HepG2 (cell line): ENCODE measurements around the gene APBB1. TPM values are rescaled to one million over a fixed set of nuclear protein-coding genes. Genes with fewer than 3 reads are reported as not detected.

Experiments used
- KDM1A ChIP-seq: IDR thresholded peaks from 2 replicates; pipeline ENCODE4 v1.6.1; 2016; ENCODE audit warnings: missing compliant biosample characterization
- SKI ChIP-seq: fragments of 450-650 bp; IDR thresholded peaks from one replicate; pipeline ENCODE4 v1.6.1; 2018; ENCODE audit warnings: mild to moderate bottlenecking; ENCODE audit not compliant: partially characterized antibody
- SOX13 ChIP-seq, 3 experiments: fragments of 450-650 bp in 1 of 3; sonication (generic) in 1 of 3; formaldehyde crosslinking in 1 of 3; IDR thresholded peaks in 2 of 3; conservative IDR thresholded peaks in 1 of 3; 2 replicates each; pipeline versions ENCODE4 v1.5.0 to v1.6.1; 2016 to 2020; ENCODE audit warnings: antibody characterized with exemption in 1 of 3, mild to moderate bottlenecking in 1 of 3, missing compliant biosample characterization in 1 of 3, missing genetic modification reagents in 1 of 3, moderate library complexity in 1 of 3
- ZNF124 ChIP-seq: sonication (generic); formaldehyde crosslinking; IDR thresholded peaks from 2 replicates; pipeline ENCODE4 v1.4.0; 2020; ENCODE audit warnings: missing genetic modification reagents
- ZNF367 ChIP-seq: sonication (generic); formaldehyde crosslinking; IDR thresholded peaks from 2 replicates; pipeline ENCODE4 v1.4.0; 2020; ENCODE audit warnings: missing genetic modification reagents, borderline replicate concordance
- ZNF451 ChIP-seq: sonication (generic); formaldehyde crosslinking; IDR thresholded peaks from 2 replicates; pipeline ENCODE4 v1.5.0; 2020; ENCODE audit warnings: mild to moderate bottlenecking, missing genetic modification reagents
- ZNF496 ChIP-seq: sonication (generic); formaldehyde crosslinking; IDR thresholded peaks from 2 replicates; pipeline ENCODE4 v1.8.1; 2023; ENCODE audit warnings: mild to moderate bottlenecking, moderate library complexity, missing genetic modification reagents; ENCODE audit not compliant: insufficient replicate concordance
- ZNF552 ChIP-seq: sonication (generic); formaldehyde crosslinking; IDR thresholded peaks from 2 replicates; pipeline ENCODE4 v1.9.0; 2022; ENCODE audit warnings: missing genetic modification reagents, mild to moderate bottlenecking, borderline replicate concordance
- ZNF558 ChIP-seq: sonication (generic); formaldehyde crosslinking; IDR thresholded peaks from 2 replicates; pipeline ENCODE4 v1.9.0; 2022; ENCODE audit warnings: mild to moderate bottlenecking, missing genetic modification reagents, borderline replicate concordance
- polyA plus RNA-seq, 8 experiments: library from polyadenylated mRNA; depleted of rRNA in 3 of 8; stranded (reverse) in 7 of 8; unstranded in 1 of 8; fragments of >200 nt; fragmentation: Illumina TruSeq in 4 of 8; extraction: Trizol in 4 of 8; gene quantifications; 2 replicates each; pipeline versions ENCODE4 v1.2.1 to v1.2.3, GENCODE V29; 2011 to 2016; ENCODE audit warnings: low read depth in 4 of 8, missing spikeins in 1 of 8, mixed read lengths in 1 of 8; ENCODE audit not compliant: insufficient read depth in 1 of 8
- total RNA-seq, 5 experiments: library from RNA; depleted of rRNA; stranded (reverse); fragments of >200 nt; fragmentation: Illumina TruSeq; extraction: Trizol; gene quantifications; 2 replicates each; pipeline ENCODE4 v1.2.3, GENCODE V29; 2016; ENCODE audit warnings: low read depth in 1 of 5
- TF ChIP-seq, protein P1 (sequence below): sonication (generic); formaldehyde crosslinking; IDR thresholded peaks from 2 replicates; pipeline ENCODE4 v1.4.0; 2020; ENCODE audit warnings: mild to moderate bottlenecking, missing genetic modification reagents
- TF ChIP-seq, protein P2 (sequence below): sonication (generic); formaldehyde crosslinking; conservative IDR thresholded peaks from 2 replicates; pipeline ENCODE4 v1.5.0; 2020; ENCODE audit warnings: missing genetic modification reagents
- TF ChIP-seq, protein P3 (sequence below): sonication (generic); formaldehyde crosslinking; IDR thresholded peaks from 2 replicates; pipeline ENCODE4 v1.4.0; 2020; ENCODE audit warnings: missing genetic modification reagents

Gene APBB1
- total and polyA plus RNA-seq, 2 of the 13 experiments (the other 11 are each of a cell fraction or from before 2014, with no cell fraction given) = 1.7 to 3.5 TPM

DNA sequence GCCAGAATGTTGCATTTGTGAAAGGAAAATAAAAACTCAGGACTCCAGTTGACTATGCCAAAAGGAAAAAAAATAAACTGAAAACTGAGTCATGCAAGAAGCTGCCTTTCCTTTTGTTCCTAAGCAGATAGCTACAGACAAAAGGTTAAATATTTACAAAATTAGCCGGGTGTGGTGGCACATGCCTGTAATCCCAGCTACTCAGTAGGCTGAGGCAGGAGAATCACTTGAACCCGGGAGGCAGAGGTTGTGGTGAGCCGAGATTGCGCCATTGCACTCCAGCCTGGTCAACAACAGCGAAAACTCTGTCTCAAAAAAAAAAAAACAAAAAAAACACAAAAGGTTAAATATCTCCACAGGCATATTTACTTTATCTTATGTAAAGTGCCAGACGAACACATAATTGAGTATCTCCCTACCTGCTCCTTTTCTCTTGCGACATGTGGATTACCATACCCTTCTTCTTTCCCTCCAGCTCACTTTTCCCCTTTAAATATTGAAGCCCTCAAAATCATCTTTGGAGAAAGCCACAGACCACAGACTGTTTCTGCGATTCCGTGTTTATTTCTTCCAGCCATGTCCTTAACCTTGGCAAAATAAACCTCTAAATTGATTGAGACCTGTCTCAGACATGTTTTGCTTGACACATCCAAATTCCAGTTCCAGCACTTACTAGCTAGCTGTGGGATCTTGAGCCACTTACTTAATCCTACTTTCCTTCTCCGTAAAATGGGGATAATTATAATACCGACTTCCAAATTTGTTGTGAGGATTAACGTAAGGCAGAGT lies 30.9 kb downstream of the APBB1 start (continued):
- no peak for TF ChIP-seq ZNF552 (CRISPR knock-in tag)
- TF ChIP-seq ZNF496 (CRISPR knock-in tag) = no peak
- TF ChIP-seq ZNF367 = no peak
- TF ChIP-seq ZNF124 (CRISPR knock-in tag) = no peak
- TF ChIP-seq, protein P1, sequence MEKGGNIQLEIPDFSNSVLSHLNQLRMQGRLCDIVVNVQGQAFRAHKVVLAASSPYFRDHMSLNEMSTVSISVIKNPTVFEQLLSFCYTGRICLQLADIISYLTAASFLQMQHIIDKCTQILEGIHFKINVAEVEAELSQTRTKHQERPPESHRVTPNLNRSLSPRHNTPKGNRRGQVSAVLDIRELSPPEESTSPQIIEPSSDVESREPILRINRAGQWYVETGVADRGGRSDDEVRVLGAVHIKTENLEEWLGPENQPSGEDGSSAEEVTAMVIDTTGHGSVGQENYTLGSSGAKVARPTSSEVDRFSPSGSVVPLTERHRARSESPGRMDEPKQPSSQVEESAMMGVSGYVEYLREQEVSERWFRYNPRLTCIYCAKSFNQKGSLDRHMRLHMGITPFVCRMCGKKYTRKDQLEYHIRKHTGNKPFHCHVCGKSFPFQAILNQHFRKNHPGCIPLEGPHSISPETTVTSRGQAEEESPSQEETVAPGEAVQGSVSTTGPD (CRISPR knock-in tag) = peak; percentile 51; the same call in 1 of the 2 replicates
- no peak for TF ChIP-seq ZNF451 (CRISPR knock-in tag)
- TF ChIP-seq, protein P2, sequence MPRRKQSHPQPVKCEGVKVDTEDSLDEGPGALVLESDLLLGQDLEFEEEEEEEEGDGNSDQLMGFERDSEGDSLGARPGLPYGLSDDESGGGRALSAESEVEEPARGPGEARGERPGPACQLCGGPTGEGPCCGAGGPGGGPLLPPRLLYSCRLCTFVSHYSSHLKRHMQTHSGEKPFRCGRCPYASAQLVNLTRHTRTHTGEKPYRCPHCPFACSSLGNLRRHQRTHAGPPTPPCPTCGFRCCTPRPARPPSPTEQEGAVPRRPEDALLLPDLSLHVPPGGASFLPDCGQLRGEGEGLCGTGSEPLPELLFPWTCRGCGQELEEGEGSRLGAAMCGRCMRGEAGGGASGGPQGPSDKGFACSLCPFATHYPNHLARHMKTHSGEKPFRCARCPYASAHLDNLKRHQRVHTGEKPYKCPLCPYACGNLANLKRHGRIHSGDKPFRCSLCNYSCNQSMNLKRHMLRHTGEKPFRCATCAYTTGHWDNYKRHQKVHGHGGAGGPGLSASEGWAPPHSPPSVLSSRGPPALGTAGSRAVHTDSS (CRISPR knock-in tag) = no peak
- peak; percentile 25 for TF ChIP-seq SKI
- TF ChIP-seq SOX13 (IDR thresholded peaks at IDR 0.05) = no peak
- TF ChIP-seq SOX13 (CRISPR knock-in tag; conservative IDR thresholded peaks at IDR 0.05 in 1 of 2, IDR thresholded peaks at IDR 0.05 in 1 of 2) = peak in 1 of 2 experiments; percentile 78; a peak in 2 of 4 replicates
- TF ChIP-seq KDM1A (CRISPR knock-in tag) = no peak
- TF ChIP-seq, protein P3, sequence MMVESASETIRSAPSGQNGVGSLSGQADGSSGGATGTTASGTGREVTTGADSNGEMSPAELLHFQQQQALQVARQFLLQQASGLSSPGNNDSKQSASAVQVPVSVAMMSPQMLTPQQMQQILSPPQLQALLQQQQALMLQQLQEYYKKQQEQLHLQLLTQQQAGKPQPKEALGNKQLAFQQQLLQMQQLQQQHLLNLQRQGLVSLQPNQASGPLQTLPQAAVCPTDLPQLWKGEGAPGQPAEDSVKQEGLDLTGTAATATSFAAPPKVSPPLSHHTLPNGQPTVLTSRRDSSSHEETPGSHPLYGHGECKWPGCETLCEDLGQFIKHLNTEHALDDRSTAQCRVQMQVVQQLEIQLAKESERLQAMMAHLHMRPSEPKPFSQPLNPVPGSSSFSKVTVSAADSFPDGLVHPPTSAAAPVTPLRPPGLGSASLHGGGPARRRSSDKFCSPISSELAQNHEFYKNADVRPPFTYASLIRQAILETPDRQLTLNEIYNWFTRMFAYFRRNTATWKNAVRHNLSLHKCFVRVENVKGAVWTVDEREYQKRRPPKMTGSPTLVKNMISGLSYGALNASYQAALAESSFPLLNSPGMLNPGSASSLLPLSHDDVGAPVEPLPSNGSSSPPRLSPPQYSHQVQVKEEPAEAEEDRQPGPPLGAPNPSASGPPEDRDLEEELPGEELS (CRISPR knock-in tag) = peak; percentile 73
- TF ChIP-seq ZNF558 = no peak
